LoVo (cell line): Measurements from ENCODE around the gene C4orf50.

Source experiments
- DNase-seq: peaks from one replicate; pipeline ENCODE4 v3.0.0-alpha.2; 2016; ENCODE audit warnings: low spot score

The C4orf50 gene

DNA sequence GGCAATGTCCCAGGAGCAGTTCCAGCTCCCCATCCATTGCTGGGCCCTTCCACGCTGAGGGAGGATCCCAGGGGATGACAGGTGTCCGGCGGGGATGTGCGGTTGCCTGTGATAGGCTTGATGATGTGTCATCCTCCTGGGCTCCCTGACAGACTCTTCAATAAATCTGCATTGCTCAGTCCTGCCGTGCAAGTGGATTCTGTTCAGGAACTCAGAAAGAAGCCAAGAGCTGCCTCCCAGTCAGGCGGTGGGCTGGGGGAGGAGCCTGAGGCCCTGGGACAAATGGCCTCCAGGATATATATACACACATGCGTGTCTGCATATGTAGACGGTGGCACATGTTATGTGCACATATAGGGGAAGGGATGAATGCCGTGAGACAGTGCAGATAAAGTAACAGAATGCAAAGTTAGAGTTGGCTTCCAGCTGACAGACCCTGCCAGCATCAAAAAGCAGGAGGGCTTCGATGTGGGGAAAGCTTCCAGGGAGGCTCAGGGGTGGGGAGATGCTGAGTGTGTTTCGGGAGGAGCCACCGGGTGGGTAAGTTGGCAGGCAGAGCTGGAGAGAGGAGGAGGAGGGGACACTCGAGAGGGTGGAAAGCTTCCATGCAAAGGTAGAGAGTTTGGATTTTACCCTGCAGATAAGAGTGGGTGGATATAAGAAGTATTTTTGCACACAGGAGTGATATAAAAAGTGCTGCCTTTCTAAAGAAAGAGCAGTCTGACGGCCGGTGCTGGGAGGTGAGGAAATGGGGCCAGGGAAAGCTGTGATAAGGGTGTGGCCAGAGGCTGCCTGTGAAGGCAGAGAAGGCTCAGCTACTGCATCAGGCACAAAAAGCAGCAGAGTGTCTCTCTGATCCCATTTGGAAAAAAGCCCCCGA lies 96.9 kb downstream of the C4orf50 start:
- DNase-seq = no peak

DNA sequence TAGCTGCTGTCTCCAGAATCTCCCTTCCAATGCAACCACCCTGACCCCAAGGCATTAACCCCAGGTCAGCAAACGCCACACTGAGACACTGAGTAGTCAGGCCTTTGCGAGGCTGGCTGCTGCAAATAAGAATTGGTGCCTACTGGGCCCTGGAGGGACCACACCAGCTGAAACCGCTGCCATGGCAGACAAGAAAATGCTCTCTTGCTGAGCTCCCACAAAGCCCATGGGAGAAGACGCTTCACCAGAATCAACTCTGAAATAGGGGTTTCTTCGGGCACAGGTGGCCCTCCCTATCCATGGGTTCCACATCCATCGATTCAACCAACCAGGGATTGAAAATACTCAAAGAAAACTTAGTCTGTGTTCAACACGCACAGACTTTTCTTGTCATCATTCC lies 98.7 kb downstream of the C4orf50 start:
- DNase-seq = no peak

DNA sequence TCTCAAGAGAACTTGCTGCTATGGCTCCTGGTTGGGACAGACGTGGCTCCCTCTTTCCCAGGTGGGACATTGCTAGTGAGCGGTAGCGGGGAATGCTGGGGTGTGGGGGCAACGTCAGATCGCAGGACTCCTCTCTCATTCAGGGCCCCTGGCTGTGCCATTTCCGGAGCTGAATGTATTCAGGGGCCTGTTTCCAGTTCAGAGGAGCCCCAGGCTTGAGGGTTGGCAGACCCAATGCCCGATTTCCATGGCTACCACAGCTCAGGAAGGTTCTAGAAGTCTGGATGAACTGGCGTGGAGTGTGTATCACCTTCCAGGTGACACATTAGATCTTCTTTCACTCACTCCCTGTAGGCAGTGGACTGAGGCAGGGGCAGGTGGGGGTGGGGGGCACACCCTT lies 99.2 kb downstream of the C4orf50 start:
- no peak for DNase-seq

DNA sequence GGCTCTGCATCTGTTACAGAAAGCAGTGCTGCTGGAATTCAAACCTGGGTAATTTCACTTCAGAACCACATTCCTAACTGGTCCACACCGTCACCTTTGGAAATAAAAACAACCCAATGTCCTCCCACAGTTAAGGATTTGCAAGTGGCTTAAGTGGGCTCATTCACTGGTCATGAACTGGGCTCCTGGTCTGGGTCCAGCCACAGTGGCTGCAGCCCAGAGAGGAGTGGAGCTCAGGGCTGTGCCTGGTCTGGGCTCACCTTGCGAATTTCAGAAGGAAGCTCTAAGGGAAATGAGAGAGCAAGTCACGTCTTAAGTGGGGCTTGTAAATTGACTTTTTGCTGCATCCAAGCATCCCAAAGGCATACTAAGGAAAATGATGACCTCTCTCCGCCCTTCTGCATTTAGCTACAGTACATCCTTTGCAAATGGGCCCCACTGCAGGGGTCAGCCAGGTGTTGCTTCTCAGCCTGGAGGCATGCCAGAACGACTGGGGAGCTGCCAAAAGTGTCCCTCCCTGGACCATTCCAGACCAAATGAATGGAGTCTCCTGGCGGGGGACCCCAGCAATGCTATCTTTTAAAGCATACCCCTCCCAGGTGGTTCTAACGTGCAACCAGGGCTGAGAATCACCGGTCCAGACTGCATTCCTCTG lies 99.8 kb downstream of the C4orf50 start:
- DNase-seq = no peak

DNA sequence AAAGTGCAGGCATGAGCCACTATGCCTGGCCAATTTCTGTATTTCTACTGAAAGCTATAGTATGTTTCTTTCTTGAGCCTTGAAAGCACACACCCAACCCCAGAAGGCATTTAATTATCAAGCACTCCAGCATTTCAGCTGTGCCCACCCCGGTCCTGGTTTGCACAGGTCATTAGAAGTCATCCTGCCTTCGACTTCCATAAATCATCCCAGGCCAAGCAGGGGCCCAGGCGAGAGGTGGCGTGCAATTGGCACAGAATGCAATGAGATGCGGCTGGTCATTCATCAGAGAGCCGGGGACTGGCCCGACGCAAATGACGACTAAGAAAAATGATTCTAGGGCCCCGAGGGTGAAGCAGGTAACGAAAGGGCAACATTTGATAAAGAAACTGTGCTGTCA lies 100.6 kb downstream of the C4orf50 start:
- DNase-seq = no peak

DNA sequence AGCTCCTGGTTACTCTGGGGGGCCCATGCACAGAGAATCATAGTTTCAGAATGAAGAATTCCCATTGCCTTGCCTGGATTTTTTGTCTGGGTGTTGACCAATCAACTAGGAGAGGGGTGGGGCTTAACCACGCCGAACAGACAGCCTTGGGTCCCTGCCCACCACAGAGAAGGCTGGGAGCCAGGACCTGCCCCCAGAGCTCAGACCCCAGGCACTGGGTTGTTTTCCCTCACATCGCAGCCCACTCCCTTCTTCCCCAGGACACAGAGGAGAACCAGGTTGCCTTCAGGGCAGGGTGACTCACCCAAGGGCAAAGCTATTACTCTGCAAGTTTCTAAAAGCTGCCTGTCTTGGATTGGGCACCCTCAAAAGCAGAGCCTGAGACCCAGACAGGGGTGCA lies 102.0 kb downstream of the C4orf50 start:
- no peak for DNase-seq

DNA sequence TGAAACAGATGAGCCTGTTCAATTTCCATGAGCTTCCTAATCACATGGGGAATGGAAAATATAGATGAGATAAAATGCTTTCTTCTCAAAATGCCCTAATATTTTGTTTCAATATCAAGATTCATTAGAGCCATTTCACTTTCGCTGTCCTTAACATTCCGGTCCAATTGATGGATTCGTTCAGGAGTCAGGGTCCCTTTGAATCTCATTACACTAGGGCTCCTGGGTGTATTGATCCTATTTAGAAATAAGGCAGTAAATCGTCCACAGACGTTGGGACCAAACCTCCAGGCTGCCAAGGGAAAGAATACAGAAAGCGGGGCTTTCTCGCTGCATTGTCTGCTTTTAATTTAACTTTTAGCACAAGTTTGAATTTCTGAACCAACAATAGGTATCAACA lies 104.8 kb downstream of the C4orf50 start:
- no peak for DNase-seq

DNA sequence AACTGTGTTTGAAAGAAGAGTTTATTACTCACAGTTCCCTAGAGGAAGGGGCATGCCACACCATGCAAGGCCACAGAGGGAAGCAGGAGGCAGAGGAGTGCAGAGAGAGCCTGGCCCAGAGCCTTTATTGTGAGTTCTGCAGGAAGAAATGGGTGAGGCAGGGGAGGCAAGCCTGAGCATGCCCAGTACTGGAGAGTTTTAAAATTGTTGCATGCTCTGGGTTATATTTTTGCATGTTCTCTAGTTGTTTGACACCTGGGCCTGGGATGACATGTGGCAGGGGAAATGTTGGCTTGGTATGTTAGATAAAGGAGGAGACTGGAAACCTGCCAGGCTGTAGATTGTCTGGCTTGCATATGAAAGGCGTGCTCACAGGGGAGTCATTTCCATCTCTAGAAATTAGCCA lies 105.6 kb downstream of the C4orf50 start:
- no peak for DNase-seq

DNA sequence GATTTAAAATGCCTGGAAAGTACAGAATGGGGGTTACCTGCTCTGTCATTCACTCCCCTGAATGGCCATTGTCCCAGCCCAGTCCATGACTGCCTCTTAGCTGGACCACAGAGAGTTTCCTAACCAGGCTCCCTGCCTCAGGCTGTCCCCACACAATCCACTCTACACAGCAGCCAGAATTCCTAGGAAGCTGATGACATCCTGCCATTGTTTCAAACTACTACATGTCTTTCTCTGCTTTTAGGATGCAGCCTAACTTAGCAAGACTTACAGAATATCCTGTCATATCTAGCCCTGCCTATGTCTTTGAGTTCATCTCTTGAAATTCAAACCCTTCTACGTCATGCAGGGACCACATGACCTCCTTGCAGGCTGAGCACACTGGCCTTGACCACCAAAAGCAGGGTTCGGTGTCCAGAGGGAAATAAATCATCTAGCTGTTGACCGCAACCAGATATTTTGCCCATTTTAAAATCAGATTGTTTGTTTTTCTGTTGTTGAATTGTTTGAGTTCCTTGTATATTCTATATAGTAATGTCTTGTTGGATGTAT lies 109.3 kb downstream of the C4orf50 start:
- DNase-seq = no peak

DNA sequence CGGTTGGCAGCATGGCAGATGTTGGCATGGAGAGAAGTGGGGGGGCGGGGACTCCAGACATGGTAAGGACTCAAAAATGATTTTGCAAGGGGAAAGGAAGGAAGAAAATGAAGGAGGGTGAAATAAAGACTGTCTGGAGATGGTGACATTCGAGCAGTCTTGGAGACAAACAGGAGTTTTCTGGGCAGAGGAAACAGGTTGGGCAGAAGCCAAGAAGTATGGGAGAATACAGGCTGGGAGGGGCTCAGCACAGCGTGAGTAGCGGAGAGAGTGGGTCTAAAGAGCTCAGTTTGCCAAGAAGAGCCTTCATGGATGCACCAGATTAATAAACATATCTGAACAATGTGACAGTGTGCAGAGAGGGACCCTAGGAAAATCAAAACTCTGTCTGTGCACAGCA lies 112.0 kb downstream of the C4orf50 start:
- no peak for DNase-seq

DNA sequence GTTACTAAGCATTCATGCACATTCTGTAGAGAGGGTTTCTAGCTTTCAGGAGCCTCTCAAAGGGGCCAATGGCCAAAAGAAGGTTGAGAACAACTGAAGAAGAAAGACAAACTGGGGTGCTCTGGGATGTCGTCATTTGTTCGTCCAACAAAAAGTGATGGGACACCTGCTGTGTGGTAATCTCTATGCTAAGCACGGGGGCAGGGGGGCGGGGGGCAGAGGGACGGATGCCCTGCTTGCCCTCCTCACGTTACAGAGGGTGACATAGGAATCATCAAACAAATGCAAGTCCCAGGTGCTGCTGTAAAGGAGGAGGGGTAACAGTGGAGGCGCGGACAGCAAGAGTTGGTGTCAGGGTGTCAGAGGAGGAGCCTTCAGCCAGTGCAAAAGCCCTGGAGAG lies 112.5 kb downstream of the C4orf50 start:
- no peak for DNase-seq

DNA sequence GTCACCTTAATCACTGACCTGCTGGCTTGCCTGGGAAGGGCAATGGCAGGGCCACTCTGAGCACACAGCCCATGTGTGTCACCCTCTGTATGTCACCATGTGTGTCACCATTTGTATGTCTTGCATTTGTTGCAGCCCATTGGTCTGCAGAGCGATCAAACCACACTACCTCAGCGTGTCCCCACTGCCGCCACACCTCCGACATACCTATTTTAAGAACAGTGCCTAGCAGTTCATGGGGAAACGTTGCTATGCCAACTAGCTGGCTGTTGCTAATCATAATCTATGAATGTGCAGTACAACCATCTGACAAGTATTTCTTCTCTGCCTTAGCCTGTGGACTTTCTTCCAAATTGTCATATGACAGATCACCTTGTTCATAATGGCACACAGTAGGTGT lies 117.4 kb downstream of the C4orf50 start:
- no peak for DNase-seq

DNA sequence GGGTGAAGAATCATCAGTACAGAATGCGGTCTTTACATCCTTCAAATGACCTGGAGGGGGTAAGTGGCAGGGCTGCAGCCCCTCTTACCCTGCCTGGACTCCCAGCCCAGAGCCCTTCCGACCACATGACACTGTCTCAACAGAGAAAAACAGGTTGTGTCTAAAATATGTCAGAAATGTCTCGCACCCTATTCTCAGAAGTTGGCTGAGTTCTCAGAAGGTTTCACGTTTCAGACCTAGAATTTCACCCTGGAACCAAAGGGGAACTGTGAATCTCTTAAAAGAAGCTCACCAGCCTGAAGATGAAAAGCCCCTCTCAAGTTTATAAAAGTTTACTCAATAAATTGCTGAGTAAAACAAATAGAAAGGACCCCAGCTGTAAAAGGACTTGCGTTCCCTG lies 118.3 kb downstream of the C4orf50 start:
- DNase-seq = no peak

DNA sequence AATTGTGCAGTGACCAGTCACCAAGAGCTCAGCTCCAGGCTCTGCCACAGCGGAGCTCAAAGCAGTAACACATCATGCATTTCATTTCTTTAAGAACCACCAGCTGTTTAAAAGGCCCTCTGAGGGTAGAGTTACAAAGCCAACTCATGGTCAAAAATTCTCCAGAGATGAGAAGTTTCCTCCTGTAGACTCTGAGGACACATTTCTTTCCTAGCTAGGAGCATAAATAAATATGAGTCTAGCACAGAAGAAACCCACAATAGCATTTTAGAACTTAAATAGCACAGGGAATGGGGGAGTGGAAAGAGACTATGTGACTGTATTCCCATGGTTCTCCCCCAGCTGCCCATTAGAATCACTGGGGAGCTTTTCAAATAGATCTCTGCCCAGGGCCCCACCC lies 118.8 kb downstream of the C4orf50 start:
- DNase-seq = no peak

DNA sequence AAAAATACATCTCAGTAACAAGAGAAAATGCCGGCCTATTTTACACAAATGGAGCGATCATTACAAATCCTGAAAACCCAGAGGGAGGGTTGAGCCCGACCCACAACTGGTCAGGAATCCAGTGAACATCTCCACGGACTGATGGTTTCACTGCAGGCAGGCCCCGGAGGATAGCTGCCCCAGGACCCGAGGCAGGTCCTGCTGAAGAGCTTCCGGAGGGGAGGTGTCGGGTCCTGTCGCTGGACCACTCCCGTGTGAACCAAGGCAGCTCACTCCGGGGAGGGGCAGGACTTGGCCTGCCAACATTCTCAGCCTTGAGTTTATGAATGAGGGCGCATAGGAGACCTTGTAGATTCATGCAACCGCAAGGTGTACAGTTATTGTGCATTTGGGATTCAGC lies 120.6 kb downstream of the C4orf50 start:
- no peak for DNase-seq

DNA sequence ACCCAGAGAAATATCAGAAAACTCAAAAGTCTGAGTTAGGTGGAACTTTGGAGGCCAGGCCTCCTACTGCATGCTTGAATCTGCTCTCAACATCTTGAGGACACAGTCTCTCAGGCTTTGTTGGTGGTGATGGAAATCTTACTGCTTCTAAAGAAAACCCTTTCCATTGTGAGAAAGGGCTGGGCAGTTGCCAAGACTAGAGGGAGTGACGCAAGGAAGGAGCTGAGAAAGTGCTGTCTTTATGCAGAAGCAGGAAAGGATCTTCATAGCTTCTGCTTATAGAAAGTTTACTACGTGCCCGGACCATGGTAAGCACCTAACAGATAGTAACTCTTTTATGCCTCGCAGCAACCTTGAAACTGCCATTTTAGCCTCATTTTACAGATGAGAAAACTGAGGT lies 122.9 kb downstream of the C4orf50 start:
- no peak for DNase-seq

DNA sequence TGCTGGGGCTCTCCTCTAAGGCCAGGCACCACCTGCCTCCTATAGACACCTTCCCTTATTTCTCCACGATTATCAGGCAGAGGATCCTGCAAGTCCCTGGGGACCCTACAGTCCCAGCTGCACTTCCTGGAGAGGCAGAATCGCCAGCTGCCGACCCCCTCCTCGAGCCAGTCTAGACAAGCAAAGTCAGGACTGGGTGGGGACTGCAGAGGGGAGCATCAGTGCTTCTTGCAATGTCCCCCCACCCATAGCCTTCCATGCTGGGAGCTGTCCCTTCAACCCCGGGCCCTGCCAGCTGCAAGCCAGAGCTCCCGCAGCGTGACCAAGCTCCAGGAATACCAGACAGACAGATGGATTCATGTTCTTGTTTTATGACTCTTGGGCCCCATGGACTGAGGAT lies 124.0 kb downstream of the C4orf50 start:
- DNase-seq = no peak

DNA sequence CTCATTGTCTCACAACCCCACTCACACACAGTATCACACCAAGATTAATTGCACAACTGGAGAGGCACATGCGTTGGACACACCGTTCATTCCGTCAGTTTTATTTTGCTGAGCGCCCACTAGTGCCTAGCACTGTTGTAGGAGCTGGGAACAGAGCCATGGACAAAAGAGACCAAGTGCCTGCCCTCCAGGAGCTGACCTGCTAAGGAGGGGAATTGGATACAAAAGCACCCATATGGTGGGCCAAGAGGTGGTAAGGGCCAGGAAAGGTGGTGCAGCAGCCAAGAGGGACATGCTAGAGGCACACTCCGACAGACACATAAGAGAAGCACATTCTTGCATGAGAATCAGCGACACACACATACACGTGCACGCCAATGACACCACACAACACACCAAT lies 124.6 kb downstream of the C4orf50 start:
- no peak for DNase-seq

DNA sequence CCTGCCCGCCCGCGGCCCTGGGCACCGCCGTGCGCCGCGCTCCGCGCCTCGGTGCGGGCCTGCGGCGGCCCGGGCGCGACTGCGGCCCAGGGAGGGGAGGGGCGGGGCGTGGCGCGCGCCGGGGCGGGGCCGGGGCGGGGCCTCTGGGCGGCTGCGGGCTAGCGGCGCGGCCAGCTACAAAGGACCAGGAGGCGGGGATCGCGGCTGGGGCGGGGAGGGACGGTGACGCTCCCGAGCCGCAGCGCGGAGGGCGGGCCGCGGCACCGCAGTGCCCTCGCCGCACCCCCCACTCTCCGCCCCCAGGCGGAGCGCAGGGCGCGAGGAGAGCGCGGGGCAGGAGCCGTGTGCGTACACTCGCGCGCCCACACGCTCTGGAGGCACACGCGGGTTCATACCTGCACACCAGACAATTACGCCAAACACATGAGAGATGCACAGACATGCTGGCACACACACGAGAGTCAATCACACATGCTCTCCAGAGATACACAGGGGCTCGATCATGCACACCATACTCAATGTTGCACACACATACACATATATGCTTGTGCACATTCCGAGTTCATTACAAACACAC lies 125.1 kb downstream of the C4orf50 start, which contains the start of gene CRMP1:
CRMP1 (minus strand) TSS at position 83 of the 577 bp plus-strand sequence. CDS start 117 bp downstream, outside the sequence.
- DNase-seq = no peak

DNA sequence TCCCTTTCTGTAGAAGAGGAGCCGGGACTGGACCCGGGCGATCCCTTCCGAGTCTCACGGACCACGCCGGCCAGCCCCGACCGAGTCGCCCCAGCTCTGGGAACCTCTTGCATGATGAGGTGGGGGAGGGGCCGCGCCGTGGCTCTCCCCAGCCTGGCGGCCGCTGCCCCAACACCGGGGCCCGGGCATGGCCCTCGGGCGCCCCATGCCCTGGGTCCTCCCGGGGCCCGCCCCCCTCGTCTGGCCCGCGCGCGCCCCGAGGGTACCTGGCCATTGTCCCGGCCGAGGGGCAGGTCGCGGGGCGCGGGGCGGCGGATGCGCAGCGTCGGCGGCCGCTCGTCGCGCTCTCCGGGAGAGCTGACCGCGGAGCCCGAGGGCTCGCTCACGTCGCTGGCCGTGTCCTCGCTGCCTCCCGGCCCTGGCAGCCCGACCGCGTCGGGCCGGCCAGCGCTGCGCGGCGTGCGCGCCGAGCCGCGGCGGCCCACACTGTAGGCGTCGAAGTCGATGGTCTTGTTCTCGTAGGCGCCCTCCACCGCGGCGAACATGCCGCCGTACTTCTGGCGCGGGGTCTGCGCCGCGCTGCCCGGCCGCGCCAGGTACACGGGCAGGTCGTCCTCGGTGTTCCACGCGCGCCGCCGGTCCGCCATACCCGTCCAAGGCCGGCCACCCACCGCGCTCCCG lies 125.8 kb downstream of the C4orf50 start:
- no peak for DNase-seq

DNA sequence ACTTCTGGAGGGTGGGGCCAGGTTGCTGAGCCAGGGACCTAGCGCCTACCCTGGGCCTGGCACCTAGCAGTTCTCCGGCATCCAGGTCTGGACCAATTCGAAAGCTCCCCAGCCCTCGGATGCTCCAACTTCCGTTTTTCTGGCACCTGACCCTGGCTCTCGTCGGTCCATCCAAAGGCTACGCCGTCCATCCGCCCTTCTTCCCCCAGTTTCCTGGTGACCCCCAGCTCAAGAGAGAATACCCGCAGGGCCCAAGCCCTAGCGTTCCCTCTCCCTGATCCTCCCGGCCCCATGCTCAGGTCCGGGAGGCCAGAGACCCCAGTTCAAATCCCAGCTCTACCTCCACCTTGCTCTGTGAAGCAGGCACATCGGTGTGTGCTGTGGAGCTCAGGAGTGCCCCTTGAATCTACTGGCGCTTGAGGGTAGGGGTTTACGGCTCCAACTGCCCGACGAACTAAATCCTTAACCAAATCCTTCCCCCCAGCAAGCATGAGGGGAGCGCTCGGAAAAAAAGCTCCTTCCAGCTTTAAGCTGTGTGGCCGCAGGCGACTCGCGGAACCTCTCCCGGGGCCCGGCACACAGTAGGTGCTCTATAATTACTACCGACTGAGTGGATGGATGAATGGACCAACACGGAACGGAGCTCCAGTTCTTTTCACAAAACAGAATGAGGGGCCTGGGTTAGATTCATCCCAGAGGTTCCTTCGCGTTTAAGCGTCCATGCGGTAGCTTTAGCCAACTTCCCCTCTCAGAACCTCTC lies 126.5 kb downstream of the C4orf50 start:
- no peak for DNase-seq
